GM19193 (cell line): Measurements from ENCODE around the gene TTC27.

Source experiments
- POLR2A ChIP-seq: IDR thresholded peaks from 4 replicates; pipeline ENCODE4 v1.6.1; 2011; ENCODE audit not compliant: insufficient read depth, insufficient read length; ENCODE audit errors: extremely low read depth

TTC27 gene

DNA sequence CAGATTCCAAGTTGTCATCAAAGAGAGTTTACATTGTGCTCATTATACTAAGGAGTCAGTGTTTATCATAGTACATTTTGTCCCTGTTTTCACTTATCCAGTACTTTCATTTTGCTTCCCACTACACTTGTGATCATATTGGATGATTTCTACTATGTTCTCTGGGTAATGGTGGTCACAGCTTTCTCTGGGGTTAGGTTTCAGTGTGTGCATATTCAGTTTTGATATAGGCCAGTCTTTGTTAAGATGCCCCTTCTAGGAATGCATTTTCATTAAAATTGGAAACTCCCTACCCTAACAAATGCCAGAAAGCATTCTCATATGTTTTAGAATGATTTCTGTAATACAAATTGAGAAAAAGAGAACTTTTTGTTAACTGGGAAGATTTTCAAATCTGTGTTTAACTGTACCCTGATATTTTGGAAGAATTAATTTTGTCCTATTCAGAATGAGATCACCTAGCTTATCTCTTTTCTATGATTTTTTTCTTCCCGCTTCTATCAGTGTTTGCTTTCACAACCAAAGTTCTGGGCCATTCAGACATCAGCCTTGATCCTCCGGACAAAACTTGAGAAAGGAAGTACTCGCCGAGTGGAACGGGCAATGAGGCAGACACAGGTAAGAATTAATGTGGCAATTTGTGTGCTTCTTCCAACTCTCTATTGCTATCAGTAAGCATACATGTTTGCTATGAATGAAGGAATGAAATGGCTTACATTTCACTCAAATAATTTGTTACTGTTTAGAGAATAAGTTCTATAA is 74.6 kb downstream of the TTC27 start:
- no peak for TF ChIP-seq POLR2A

DNA sequence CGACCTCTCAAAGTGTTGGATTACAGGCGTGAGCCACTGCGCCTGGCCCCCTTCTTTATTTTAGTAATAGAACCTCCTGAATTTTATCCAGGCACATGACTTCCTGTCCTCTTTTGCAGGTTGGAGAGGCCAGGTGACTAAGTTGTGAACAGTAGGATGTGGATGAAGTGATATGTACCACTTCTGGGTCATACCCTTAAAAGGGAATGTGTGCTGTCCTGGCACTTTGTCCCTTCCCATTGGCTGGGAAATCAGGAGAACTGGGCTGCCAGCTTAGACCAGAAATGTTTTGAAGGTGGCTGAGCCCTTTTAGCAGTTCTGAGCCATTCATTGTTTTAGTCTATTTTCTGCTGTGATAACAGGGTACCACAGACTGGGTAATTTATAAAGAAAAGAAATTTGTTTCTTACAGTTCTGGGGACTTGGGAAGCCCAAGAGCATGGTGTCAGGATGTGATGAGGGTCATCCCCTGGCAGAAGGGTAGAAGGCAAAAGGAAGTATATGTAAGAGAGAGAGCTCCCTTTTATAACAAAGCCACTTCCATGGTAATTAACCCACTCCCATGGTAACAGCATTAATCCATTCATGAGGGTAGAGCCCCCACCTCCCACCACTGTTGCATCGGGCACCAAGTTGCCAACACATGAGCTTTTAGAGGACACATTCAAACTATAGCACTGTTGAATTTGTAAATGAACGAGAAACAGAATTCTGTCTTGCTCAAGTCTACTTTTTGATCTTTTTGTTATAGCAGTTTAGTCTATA is 79.1 kb downstream of the TTC27 start:
- no peak for TF ChIP-seq POLR2A

DNA sequence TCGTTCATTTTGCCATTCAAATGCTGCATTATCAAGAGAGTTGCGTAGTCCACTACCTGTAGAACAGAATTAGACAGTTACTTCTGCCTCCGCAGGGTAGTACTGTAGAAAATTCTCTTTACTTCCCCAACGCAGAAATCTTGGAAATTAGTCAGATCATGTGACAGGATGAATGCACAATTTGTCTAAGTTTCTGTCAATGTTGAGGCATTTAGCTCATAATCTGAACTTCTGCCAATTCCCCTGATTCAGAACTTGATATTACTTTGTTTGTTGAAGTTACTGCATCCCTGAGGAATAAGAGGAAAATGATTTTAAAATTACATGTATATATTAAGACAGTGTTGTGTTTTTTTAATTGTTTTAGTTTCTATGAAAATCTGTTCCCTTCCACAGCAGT is 83.4 kb downstream of the TTC27 start:
- no peak for TF ChIP-seq POLR2A

DNA sequence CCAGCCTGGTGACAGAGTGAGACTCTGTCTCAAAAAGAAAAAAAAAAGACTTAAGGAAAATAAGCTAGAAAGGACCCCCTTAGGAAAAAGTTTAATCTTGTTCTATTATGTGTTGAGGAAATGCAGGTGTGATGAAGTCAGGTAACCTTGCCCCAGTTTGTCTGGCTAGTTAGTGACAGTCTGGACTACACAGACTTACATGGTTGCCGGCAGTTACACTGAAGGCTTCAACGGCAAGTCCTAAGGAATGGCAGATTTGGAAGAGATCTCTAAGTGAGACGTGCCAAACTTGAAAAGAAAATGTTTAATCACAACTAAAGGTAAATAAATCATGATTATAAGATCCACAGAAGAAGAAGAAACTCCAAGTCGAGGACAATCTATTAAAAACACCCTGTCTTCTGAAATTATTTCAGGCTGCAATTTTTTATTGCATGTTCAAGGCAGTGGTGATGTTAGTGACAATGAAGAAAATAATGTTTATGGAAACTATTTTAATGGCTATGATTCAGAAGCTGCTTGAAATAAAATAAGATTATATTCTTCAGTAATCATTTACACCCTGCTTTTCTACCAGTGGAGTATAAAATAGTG is 84.2 kb downstream of the TTC27 start:
- no peak for TF ChIP-seq POLR2A

DNA sequence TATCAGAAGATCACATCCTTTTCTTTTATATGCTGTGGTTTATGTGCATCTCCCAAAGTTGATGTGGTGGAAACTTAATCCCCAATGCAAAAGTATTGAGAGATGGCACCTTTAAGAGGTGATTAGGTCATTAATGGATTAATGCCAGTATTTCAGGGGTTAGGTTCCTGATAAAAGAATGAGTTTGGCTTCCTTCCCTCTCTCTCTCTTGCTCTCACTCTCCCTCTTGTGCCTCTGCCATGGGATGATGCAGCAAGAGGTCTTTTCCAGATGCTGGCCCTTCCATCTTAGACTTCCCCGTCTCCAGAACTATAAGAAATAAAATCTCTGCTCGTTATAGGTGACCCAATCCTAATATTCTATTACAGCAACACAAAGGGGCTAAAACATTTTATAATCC is 85.0 kb downstream of the TTC27 start:
- TF ChIP-seq POLR2A = no peak

DNA sequence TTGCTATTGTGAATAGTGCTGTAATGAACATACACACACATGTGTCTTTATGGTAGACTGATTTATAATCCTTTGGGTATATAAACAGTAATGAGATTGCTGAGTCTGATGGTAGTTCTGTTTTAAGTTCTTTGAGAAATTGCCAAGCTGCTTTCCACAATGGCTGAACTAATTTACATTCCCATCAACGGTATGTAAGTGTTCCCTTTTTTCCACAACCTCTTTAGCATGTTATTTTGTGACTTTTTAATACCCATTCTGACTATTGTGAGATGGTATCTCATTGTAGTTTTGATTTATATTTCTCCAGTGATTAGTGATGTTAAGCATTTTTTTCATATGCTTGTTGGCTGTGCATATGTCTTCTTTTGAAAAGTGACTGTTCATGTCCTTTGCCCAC is 86.7 kb downstream of the TTC27 start:
- no peak for TF ChIP-seq POLR2A

DNA sequence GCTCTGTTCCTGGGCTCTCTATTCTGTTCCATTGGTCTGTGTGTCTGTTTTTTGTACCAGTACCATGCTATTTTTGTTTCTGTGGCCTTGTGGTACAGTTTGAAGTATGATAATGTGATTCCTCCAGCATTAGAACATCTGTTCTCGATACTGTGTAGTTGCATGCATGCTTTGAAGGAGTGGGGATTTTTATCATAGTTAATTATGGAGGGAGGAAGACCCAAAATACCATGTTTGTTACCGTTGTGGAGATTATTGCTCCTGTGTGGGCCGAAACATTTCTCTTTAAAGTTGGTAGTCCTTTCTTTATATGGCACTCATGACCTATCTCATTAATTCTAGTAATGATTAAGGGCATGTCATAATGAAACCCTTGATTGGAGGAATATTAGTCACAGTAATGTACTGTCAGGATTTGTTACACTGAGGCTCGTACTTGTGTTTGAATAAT is 87.6 kb downstream of the TTC27 start:
- no peak for TF ChIP-seq POLR2A

DNA sequence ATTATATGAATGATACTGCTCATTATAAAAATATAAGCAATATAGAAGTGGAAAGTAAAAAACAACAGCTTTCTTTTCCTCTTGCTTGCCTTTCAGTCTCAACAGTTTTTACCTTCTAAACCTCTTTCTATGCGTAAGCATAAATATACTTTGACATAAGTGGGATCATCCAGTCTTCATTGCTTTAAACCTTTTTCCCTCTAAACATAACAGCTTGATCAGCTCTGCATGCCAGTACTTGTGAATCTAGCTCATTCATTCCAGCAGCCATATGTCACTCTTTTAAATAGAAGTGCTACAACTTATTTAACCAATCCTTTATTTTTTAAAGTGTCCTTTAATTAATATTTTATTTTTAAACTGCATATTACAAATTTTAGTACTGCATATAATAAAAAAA is 88.1 kb downstream of the TTC27 start:
- no peak for TF ChIP-seq POLR2A

DNA sequence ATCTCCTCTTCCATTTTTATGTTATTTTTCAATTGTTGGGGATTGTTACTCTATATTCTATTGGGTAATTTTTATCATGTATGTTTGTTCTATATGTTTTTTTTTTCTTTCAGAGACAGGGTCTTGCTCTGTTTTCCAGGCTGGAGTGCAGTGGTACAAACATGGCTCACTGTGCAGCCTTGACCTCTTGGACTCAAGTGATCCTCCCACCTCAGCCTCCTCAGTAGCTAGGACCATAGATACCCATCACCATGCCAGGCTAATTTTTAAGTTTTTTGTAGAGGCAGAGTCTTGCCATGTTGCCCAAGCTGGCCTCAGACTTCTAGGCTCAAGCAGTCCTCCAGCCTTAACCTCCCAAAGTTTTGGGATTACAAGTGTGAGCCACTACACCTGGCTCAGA is 88.7 kb downstream of the TTC27 start:
- TF ChIP-seq POLR2A = no peak

DNA sequence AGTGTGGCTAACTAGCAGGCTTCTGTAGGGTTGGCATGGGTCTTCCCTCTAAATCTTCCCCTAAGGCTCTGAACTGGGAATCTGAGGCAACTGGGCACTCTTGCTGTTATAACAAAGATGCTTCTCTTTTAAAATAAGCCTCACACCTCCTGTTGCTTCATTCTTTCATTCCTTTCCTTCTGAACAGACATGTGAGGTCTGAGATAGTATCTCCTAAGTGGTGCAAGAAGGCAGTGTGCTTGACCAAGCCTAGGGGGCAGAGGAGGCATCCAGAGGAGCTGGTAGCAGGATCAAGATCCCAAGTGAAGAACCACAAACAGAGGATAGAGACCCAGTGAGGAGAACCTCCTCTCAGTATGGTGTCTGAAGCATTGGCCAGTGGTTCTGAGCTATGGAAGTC is 90.9 kb downstream of the TTC27 start:
- TF ChIP-seq POLR2A = no peak

DNA sequence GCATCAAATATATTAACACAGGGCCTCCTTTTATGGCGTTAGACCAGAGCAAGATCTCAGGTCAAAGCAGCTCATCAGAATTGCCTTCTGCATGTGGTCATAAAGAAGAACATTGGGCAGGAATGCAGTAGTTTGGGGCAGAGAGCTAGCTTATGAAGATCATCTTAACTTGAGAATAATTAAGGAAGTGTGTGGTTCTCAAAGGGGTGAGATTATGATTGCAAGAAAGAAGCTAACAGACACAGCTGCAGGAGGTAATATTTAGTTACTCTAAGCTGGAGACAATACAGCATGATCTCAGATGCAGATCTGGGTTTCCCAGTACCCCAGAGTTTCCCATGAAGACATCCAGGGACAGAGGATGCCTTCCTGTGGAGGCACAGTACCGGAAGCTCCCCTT is 91.6 kb downstream of the TTC27 start:
- TF ChIP-seq POLR2A = no peak

DNA sequence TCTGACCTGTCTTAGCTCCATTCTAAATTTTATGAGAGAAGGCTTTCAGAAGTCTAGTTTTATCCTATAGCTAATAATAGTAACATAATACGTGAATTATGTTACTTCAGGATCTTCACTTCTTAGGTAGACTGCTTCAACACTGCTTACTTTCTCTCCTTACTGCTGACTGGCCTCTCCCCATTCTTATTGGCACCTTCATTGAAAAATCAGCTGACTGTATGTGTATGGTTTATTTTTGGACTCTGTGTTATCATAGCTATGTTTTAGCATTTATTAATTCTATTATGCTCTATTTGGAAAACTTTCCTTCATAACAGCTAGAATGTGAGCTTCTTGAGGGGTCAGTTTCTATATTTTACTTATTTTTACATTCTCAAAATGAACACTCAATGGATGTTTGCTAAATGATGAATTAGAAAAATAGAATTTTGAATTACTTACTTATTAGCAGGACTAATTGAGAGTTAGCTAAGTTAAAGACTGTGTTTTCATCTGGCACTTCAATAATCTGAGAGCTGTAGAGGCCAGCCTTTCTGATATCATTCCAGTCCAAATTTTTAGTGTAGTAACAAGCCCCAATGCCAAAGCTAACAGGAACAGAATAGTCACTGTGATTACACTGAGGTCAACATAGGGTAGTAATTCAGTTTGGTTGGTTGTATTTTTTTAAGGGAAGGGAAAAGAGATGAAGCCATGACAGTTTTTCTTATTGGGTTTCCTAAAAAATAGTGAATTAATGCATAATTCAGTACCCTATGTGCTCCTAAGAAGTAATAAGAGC is 92.3 kb downstream of the TTC27 start:
- TF ChIP-seq POLR2A = no peak

DNA sequence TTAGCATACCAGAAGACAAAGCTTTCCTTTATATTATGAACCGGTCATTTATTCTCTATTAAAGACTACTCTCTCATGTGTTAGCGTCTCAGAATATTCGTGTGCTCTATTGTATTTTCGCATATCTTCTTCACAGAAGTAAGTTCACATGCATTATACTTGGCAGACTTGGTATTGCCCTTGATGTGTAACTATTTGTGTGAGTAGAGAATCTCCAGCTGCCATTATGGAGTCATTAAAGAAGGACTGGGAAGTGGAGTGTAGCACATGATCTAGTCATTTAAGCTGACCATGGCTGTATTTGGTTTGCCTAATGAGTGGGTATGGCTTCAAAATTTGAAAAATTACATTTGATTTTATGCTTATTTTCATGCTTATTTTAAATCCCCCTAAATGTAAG is 92.9 kb downstream of the TTC27 start:
- no peak for TF ChIP-seq POLR2A

DNA sequence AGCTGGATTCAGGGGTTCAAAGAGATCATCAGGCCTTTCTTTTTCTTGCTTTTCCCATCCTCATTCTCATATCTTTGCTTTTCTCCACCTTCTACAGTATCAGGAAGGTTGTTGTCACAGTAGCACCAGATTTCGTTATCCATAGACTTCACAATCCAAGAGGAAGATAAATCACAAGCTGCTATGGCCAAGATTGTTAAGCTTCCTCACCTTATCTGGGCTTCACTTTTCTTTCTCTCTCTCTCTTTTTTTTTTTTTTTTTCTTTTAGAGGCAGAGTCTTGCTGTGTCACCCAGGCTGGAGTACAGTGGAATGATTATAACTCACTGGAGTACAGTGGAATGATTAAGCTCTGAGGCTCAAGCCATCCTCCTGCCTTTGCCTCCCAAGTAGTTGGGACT is 93.5 kb downstream of the TTC27 start:
- TF ChIP-seq POLR2A = no peak

DNA sequence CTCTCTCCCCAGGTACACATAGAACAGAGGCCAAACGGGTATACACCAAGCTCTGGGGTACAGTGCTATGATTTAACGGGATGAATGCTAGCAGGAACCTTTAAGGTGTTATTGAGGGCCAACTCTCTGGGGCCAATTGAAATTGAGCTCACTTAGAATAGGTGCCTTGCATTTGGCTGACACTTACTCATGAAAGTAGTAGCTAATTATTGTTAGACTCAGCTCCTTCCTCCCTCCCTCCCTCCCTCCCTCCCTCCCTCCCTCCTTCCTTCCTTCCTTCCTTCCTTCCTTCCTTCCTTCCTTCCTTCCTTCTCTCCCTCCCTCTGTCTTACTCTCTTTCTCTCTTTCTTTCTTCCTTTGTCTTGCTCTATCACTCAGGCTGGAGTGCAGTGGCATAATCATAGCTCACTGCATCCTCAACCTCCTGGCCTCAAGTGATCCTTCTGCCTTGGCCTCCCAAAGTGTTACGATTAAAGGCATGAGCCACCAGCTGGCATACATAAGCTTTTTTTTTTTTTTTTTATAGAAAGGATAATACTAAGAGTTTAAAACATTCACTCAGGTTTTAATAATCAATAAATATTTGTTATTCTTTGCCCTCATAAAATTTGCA is 95.7 kb downstream of the TTC27 start:
- TF ChIP-seq POLR2A = no peak

DNA sequence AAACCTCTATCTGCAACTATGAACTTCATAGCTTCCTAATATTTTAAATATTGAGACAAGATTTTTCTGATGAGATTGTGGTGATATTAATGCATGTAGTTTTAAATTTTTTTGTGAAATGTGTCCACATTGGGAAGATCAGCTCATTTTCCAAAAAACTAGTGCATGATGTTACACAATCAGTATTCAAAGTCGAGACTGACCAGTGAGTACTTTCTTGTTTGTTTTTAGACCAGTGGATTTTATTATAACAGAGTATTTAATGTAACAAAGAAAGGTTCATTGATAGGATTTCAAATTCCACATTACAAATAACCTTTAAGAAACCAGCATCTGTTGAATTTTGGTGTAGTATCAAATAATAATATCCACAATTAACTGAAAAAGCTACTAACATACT is 99.3 kb downstream of the TTC27 start:
- TF ChIP-seq POLR2A = no peak

DNA sequence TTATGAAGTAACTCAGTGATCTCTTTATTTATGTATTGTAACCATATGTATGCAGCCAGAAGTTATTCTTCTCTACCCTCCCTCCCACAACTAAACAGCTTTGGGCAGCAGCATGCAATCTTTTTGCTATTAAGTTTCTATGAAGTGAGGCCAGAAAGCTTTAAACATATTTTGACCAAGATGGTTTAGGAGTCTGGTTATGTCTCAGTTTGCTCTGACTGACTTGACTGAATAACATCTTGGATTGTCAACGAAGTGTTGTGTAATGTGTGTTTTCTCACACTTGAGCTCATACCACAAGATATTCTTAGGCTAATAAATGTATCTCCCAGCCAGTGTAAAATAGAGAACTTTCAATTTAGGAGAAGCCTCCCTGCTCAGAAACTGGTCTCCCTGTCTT is 104.3 kb downstream of the TTC27 start:
- no peak for TF ChIP-seq POLR2A
